ENCODE data around the gene PTPN6.

Gene PTPN6

DNA sequence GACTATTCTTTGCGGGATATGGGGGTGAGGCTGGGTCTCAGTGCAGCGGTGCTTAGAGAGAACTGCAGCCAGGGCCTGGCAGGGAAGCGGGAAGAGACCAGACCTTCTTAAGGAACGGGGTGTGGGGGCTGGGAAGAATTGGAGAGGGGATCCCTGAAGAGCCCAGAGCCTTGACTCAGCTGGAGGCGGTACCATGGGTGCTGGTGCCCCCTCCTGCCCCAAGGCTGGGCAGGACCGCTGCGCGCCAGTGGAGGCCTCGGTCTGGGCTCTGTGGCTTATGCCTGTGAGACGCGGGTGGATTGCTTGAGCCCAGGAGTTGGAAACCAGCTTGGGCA, 8.9 kb upstream of the PTPN6 start:
- DNase-seq: no peak

DNA sequence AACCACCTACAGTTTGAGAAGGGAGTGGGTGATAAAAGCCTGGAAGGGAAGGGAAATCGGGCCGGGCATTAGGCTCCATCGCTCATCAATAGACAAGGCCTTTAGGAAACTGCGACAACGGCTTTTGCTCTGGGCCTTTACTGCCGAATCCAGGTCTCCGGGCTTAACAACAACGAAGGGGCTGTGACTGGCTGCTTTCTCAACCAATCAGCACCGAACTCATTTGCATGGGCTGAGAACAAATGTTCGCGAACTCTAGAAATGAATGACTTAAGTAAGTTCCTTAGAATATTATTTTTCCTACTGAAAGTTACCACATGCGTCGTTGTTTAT, 7.8 kb upstream of the PTPN6 start:
- peak; percentile 95 for DNase-seq

DNA sequence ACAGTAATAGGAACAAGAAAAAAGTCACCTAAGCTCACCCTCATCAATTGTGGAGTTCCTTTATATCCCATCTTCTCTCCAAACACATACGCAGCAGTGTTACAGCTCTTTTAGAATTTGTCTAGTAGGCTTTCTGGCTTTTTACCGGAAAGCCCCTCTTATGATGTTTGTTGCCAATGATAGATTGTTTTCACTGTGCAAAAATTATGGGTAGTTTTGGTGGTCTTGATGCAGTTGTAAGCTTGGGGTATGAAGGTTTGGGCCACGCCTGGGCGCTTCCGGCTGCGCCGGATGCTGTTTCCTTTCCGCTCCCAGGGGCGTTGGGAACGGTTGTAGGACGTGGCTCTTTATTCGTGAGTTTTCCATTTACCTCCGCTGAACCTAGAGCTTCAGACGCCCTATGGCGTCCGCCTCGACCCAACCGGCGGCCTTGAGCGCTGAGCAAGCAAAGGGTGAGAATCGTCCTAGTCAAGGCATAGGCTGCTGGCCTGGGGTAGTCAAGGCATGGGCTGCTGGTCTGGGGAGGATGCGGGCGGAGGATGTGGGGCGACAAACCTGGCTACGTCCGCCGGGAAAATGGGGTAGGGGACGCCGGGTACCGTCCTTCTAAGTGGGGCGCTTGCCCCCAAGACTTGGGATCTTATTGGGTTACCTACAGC, 7.3 kb upstream of the PTPN6 start, which contains the start of the genes C12orf57 and RNU7-1:
TSS of gene C12orf57 (plus strand) at position 301 of the 659 bp plus-strand sequence. CDS start at position 401, 100 bp downstream.
TSS of gene RNU7-1 (plus strand) at position 95 of the 659 bp plus-strand sequence.
- peak; percentile 98 for DNase-seq

DNA sequence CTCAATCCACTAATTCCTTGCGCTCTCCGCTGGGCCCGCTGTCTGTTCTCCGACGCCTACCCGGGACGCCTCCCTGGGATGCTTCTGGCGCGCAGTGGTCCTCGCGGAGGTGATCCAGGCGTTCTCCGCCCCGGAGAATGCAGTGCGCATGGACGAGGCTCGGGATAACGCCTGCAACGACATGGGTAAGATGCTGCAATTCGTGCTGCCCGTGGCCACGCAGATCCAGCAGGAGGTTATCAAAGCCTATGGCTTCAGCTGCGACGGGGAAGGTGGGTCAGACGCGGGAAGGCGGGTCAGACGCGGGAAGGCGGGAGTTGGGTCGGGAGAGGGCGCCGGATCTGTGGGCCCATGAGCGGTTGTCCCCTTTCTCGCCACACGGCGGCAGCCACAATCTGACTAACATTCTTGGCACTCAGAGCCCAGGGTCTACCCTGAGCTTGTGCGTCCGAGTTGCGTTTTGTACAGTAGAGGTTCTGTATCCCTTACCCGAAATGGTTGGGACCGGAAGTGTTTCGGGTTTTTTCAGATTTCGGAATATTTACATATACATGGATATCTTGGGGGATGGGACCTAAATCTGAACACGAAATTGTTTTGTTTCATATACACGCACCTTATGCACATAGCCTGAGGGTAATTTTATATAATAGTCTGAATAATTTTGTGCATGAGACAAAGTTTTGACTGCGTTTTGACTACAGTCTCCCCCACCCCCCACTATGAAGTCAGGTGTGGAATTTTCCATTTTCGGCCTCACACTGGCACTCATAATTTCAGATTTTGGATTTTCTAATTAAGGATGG, 6.6 kb upstream of the PTPN6 start:
- DNase-seq: peak; percentile 96

DNA sequence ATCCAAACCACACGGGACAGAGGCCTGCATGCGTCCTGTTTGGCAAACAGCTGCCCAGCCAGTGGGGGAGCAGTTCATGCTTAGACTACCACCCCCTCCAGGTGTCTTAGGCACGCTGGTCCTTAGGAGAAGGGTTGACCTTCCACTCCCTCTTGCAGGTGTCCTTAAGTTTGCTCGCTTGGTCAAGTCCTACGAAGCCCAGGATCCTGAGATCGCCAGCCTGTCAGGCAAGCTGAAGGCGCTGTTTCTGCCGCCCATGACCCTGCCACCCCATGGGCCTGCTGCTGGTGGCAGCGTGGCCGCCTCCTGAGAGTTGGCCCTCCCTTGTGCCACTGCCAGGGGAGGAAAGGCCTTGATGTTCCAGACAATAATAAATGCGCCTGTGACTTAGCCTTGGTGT, 5.5 kb upstream of the PTPN6 start:
- DNase-seq: no peak

DNA sequence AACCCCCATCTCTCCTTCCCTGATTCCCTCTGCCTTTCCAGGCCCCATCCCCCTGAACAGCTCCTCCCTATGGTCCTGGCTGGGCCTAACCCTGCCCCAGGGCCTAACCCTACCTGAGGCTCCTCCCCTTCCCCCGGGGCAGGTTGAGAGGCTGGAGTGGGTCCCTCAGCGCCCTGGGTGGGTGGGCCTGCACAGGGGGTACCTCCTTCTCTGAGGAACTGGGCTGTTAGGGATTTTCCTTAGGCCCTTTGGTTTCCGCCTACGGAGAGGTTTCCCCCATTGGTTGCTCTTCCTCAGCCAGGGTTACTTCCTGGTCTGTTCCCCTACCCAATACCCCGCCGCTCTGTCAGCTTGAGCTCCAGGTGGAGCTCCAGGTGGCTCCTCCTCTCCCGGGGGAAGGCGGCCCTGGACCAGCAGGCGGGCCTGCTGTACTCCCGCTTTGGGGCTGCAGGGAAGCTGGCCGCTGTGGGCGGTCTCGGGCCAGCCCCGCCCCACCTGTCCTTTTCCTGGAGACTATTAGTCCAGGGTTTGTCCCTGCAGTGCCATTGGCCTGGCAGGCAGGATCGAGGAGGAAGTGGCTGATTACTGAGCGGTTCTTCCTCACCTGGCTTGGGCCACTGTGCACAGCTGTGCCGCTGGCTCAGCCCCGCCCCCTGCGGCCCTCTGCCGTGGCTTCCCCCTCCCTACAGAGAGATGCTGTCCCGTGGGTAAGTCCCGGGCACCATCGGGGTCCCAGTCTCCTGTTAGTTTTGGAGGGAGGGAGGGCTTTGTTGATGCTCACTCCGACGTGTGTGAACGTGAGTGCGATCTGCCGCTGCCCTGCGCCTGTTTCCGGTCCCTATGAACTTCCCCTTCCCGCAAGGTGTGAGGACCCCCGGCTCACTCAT, 4.9 kb upstream of the PTPN6 start:
- DNase-seq: peak; percentile 67

DNA sequence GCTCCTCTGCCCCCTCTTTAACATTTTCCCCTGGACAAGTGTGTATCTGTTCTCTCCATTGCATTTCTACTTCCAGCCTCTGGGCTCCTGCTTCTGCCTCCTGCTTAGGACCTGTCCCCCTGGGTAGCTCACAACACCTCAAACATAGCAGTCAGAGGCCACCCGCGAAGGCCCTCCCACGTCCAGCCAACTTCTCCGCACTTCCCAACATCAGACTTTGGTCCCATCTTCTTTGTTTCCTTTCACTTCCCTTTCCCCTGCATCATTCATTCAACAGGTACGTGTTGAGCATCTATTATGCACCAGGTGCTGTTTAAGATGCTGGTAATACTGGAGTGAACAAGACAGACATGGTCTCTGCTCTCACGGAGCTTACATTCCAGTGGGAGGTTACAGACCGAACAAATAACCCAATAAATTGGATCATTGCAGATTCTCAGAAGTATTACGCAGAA, 4.2 kb upstream of the PTPN6 start:
- no peak for DNase-seq

DNA sequence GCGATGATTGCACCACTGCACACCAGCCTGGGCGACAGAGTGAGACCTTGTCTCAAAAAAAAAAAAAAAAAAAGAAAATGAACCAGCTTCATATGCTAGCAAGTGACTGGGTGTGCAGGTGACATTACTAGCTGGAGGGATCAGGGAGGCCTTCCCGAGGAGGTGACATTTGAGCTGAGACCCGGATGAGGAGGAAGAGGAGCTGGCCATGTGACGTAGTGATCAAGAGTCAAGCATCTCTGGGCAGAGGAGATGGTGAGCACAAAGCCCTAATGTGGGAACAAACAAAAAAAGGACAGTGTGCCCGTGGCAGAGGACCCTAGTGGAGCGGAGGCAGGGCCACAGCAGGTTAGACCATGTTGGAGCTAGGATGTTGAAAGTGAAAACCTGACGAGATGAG, 3.5 kb upstream of the PTPN6 start:
- no peak for DNase-seq

DNA sequence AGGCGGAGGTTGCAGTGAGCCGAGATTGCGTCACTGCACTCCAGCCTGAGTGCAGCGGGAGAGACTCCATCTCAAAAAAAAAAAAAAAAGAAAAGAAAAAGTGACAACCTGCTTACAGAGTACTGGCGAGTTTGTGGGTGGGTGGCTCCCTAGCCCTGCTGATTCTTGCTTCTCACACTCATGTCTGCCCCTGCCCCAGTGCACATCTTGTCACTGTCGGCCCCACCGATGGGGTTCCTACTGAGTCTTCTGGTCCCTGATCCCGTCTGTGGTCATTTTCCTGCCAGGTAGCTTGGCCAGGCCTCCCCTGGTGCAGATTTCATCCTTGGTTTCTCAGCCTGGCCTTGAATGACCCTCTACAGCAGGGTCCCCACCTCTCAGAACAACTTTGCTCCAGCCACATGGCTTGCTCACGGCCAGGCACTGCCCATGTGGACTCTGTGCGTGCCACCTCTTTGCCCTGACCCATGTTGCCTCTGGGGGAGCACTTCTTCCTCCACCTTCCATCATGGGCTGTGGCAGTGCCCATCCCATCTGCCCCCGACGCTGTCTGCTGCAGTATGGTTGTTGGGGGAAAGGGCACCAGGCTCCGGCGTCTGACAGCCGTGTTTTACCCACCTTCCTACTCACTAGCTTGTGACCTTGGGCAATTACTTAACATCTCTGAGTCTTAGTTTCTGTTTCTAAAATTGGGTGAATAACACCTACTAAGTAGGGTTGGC, 2.1 kb upstream of the PTPN6 start:
- DNase-seq: peak; percentile 62

DNA sequence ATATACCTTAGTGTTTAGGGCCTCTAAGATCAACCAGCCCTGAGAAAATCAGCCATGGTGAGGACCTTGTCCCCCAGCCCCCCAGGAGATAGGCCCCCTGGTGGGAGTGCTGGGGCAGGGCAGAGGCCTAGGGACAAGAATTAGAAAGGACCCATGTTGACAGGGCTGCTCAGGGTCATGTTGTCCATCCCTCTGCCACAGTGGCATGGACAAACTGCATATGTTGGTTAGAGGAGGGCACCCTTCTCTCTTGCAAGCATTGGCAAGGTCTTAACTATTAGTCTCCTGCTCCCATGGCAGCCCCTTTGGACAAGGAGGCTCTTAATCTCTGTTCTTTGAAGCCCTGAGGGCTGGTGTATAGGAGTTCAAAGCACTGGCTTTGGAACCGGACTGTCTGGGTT, 755 bp upstream of the PTPN6 start:
- peak; percentile 67 for DNase-seq

DNA sequence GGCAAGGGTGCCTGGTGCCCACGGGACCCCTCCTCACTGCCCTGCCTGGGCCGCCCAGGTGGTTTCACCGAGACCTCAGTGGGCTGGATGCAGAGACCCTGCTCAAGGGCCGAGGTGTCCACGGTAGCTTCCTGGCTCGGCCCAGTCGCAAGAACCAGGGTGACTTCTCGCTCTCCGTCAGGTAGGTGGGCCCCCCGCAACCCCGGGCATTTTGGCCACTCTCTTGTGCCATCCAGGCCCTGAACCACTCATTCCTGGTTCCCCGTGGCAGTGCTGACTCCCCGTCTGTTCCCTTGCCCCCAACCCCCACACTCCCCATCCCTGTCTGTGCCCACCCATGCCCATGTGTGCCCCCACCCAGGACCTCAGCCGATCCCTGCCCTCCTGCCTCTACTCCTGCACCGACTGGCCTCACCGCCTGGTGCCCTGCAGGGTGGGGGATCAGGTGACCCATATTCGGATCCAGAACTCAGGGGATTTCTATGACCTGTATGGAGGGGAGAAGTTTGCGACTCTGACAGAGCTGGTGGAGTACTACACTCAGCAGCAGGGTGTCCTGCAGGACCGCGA, 480 bp downstream of the PTPN6 start:
- no peak for DNase-seq

DNA sequence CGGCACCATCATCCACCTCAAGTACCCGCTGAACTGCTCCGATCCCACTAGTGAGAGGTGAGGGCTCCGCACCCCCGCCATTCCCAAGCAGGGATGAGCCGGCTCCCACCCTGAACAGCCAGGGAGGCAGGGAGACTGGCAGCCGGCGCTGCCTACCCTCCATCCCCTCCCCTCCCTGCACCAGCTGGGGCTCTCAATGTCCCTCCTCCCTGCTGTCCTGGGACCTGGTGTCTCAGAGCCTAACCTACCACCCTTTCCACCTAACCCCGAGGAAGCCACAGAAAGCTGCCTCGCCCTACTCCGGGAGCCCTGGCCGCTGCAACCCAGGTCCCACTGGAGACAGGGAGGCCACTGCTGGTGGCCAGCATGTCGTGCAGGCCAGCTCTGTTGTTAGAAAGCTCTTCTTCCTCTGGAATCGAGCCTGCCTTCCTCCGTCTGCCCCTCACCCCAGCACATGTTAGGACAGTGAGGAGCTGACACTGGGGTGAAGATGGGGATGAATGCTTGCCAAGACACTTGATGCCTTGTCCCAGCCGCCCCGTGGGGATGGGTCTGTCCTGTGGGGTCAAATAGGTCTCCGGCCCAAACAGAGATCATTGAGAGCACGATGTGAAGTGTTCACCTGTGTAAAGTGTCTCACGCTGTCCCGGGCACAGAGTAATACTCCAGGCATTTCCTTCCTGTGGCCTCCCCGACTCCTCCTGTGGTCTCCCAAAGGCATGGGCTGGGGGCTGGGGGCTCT, 1.1 kb downstream of the PTPN6 start:
- peak; percentile 59 for DNase-seq

DNA sequence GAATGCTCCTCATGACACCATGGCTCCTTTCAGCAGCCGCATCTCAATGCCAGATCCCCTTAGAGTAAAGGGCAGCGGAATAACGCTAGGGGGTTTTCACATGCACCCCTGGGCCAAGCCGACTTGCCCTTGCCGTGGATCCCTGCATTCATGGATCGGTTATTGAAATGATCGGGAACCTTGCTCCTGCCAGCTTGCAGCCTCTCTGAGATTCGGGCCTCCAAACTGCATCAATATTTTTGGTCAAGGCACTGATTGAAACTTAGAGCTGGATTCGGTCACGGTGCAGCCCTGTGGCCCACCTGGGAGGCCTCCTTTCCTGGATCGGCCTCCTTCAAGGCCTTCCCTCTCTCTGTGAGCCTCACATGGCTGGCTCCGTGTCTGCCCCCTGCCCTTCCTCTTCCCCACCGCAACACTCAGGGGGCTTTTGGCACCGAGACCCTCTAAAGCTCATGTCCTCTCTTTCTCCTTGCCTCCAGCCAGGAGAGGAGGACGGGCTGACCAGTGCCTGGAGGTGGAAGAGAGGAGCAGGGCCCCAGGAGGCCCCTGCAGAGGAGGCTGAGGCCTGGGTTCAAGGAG, 1.8 kb downstream of the PTPN6 start:
- no peak for DNase-seq

DNA sequence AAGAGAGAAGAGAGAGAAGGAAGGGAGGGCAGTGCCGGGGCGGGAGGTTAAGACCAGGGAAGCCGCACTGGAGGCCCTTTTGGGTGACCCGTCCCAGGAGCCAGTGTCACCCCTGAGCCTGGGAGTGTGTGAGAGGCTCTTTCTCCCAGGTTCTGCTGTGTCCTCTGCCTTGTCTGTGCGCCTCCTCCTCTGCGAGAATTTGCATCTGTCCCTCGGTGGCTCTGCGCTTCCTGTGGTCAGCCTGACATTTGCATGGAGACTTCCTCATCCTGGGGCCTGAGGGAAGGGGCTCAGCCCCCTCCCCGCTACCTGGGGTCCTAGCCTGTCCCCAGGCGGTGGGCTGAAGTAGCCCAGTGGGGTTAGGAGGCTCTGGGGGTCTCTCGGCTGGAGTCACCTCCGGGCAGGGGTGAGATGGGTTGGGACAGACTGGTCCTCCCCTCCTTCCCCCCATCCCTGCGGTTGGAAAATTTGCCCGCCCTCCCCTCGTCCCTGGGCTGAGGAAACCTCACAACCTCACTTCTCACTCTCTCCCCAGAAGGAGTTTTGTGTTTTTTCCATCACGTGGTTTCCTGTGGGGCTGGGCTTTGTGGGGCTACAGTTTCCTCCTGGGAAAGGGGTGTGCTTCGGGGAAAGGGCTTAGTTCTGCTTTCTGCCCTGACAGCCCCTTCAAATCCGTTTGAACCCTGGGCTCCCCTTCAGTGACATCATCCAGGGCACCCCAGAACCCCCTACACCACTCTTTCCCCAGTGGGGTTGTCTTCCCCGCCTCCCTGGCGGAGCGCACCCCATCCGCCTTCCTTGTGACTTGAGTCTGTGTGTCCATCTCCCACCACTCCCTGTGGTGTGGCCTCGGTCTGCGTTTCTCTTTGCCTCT, 2.5 kb downstream of the PTPN6 start:
- DNase-seq: peak; percentile 92

DNA sequence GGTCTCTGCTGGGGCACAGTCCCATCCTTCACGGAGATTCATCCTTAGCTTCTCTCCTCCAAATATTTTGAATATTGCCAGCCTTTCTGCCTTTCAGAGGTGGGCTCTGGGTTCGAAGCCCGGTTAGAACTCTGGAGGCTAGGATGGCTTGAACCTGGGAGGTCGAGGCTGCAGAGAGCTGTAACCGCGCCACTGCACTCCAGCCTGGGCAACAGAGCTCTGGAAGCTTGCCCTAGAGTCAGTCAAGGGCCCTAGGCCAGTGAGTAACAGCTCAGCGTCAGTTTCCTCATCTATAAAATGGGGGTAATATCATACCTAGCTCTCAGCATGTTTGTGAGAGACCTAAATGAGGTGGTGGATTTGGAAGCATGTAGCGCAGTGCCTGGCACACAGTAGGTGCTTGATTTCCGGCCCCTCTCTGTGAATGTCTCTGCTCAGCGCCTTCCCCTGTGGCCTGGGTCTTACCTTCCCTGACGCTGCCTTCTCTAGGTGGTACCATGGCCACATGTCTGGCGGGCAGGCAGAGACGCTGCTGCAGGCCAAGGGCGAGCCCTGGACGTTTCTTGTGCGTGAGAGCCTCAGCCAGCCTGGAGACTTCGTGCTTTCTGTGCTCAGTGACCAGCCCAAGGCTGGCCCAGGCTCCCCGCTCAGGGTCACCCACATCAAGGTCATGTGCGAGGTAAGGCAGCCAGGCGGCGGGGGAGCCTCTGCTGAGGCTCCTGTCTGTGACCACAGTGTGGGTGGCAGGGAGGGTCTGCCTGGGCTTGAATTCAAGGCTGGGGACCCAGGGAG, 3.4 kb downstream of the PTPN6 start:
- no peak for DNase-seq

DNA sequence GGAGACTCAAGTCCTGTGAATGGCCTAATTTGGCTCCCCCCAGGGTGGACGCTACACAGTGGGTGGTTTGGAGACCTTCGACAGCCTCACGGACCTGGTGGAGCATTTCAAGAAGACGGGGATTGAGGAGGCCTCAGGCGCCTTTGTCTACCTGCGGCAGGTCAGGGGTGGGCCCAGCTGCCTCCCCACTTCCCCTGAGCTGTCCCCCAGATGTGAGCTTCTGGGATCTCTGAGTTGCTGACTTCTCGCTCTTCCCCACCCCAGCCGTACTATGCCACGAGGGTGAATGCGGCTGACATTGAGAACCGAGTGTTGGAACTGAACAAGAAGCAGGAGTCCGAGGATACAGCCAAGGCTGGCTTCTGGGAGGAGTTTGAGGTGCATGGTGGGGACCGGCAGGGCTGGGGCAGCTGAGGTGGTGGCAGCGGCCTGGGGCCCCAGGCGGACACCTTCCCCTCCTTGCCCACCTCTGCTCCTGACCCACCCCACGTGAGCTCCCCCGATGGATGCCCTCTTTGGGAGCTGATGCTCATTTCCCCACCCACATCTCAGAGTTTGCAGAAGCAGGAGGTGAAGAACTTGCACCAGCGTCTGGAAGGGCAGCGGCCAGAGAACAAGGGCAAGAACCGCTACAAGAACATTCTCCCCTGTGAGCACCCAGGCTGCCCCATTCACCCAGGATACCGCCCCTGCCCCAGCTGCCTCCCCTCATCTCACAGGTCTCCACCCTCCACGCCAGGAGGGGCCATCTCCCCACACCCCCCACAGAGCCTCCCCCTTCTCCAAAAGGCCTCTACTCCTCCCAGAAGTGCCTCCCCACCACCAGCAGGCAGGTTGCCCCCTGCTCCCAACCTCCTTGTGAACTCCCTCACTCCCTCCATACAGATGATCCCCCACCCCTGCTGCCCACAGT, 4.2 kb downstream of the PTPN6 start:
- DNase-seq: no peak

DNA sequence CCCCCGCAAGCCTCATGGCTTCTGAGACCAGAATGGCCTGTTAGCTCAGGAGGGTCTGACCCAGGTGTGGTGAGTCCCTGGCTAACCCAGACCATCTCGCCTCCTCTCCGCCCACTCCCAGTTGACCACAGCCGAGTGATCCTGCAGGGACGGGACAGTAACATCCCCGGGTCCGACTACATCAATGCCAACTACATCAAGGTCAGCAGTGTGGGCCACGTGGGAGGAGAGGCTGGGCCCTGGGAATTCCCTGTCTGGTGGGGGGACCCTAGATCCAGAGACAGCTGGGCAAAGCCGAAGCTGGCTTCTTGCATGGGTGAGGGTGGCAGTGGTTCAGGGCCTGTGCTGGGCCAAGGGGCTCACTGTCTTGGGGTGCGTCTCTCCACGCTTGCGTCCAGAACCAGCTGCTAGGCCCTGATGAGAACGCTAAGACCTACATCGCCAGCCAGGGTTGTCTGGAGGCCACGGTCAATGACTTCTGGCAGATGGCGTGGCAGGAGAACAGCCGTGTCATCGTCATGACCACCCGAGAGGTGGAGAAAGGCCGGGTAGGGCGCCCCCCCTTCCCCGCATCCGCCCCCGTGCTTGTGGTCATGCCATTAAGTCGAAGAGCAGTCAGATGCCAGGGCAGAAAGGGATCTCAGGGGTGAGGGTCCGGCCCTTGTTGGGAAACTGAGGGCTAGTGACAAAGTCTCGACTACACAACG, 5.0 kb downstream of the PTPN6 start:
- DNase-seq: no peak

All from hematopoietic multipotent progenitor cell treated with erythropoietin and hydrocortisone succinate and interleukin-3 and kit ligand, for 8 days (in vitro differentiated cells).